Progenitor cell of endocrine pancreas (in vitro differentiated cells): ENCODE measurements around the gene HEY2. TPM values are rescaled to one million over a fixed set of nuclear protein-coding genes. Genes with fewer than 3 reads are reported as not detected.
"Not testable (repeated sequence)": the region's sequence is repeated elsewhere in the genome, so short reads cannot be mapped to it uniquely, and the experiment has no call there.

Source experiments
- DNase-seq: peaks from one replicate; pipeline ENCODE4 v3.0.0; 2021; ENCODE audit warnings: low spot score; ENCODE audit not compliant: unreplicated experiment
- H3K27ac Mint-ChIP-seq: 2 replicates; pipeline ENCODE4 v1.8.0; 2021; ENCODE audit warnings: mild to moderate bottlenecking, moderate library complexity, mixed read lengths
- H3K27me3 Mint-ChIP-seq: 2 replicates; pipeline ENCODE4 v1.8.0; 2021; ENCODE audit warnings: mixed read lengths
- H3K36me3 Mint-ChIP-seq: 2 replicates; pipeline ENCODE4 v1.8.0; 2022; ENCODE audit warnings: mixed read lengths; ENCODE audit not compliant: insufficient read depth
- H3K4me1 Mint-ChIP-seq: 2 replicates; pipeline ENCODE4 v1.8.0; 2021; ENCODE audit warnings: low read depth, mixed read lengths
- H3K4me3 Mint-ChIP-seq: 2 replicates; pipeline ENCODE4 v1.8.0; 2021; ENCODE audit warnings: low read depth, mild to moderate bottlenecking, moderate library complexity, mixed read lengths
- H3K9me3 Mint-ChIP-seq: 2 replicates; pipeline ENCODE4 v1.8.0; 2021; ENCODE audit warnings: low read depth, mixed read lengths
- long read RNA-seq: library from polyadenylated mRNA; unstranded; transcript quantifications from one replicate; pipeline ENCODE4 v2.0.0, GENCODE V29; 2020
- total RNA-seq: library from RNA; stranded (reverse); gene quantifications from 2 replicates; pipeline ENCODE4 v1.2.1, GENCODE V29; 2021
- TF ChIP-seq, protein P1 (sequence below): fragments of 200-600 bp; sonication (generic); IDR thresholded peaks from one replicate; pipeline ENCODE4 v1.5.0; 2021; ENCODE audit warnings: antibody characterized with exemption, mild to moderate bottlenecking; ENCODE audit not compliant: unreplicated experiment

HEY2 gene
- total RNA-seq = 1.4 and 2.3 TPM in 2 replicates
- long read RNA-seq = 0 reads

GRCh38 chr6:125749173-125749864, at the start of gene HEY2:
Gene HEY2 (plus strand): TSS chr6:125749632. CDS start chr6:125749777, 145 bp downstream.
- Mint-ChIP-seq H3K4me3 (peak within 1 kb of the TSS; percentile 91), H3K27ac (peak within 1 kb of the TSS; percentile 80), H3K9me3 (no peaks in the 10 kb centered on the region), H3K27me3 (peaks cover 70% of the 10 kb centered on the region), H3K36me3 (no peaks in the 10 kb centered on the region), H3K4me1 (peaks cover 27% of the 10 kb centered on the region)
- DNase-seq = peak; percentile 85
- TF ChIP-seq, protein P1, sequence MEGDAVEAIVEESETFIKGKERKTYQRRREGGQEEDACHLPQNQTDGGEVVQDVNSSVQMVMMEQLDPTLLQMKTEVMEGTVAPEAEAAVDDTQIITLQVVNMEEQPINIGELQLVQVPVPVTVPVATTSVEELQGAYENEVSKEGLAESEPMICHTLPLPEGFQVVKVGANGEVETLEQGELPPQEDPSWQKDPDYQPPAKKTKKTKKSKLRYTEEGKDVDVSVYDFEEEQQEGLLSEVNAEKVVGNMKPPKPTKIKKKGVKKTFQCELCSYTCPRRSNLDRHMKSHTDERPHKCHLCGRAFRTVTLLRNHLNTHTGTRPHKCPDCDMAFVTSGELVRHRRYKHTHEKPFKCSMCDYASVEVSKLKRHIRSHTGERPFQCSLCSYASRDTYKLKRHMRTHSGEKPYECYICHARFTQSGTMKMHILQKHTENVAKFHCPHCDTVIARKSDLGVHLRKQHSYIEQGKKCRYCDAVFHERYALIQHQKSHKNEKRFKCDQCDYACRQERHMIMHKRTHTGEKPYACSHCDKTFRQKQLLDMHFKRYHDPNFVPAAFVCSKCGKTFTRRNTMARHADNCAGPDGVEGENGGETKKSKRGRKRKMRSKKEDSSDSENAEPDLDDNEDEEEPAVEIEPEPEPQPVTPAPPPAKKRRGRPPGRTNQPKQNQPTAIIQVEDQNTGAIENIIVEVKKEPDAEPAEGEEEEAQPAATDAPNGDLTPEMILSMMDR = no peak

- peak overlapping the region; percentile 41 for H3K27ac Mint-ChIP-seq
- H3K4me3 Mint-ChIP-seq = no peak overlapping the region
These were observed 48.7 kb upstream of the HEY2 start for GRCh38 chr6:125700581-125701353.

GRCh38 chr6:125701354-125701668, 48.1 kb upstream of the HEY2 start:
- no peak overlapping the region for H3K4me3 Mint-ChIP-seq
- peaks cover 21% of the 10 kb centered on the region for H3K27me3 Mint-ChIP-seq
- H3K4me1 Mint-ChIP-seq = peaks cover 4% of the 10 kb centered on the region
- H3K27ac Mint-ChIP-seq = peak overlapping the region; percentile 41
- DNase-seq = no peak
- TF ChIP-seq, protein P1 = no peak
- H3K9me3 Mint-ChIP-seq = no peaks in the 10 kb centered on the region
- H3K36me3 Mint-ChIP-seq = no peaks in the 10 kb centered on the region

More at GRCh38 chr6:125700581-125701353, 48.7 kb upstream of the HEY2 start:
- Mint-ChIP-seq H3K9me3 (no peaks in the 10 kb centered on the region), H3K4me1 (peaks cover 4% of the 10 kb centered on the region), H3K27me3 (peaks cover 16% of the 10 kb centered on the region), H3K36me3 (no peaks in the 10 kb centered on the region)
- TF ChIP-seq, protein P1 = no peak
- no peak for DNase-seq

DNA sequence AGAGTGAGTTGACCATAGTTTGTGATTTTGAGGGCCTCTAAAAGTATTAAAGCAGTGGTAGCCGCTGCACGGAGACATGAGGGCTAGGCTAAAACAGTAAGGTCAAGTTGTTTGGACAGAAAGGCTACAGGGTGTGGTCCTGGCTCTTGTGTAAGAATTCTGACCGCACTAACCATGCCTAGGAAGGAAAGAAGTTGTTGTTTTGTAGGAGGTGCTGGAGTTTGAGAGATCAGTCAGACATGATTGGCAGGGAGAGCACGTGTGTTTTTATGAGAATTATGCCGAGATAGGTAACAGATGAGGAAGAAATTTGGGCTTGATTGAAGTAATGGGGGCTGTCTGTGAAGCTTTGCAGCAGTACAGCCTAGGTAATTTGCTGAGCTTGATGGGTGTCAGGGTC, 45.5 kb upstream of the HEY2 start:
- not testable (repeated sequence) for H3K27ac Mint-ChIP-seq, H3K9me3 Mint-ChIP-seq, H3K4me3 Mint-ChIP-seq, DNase-seq, H3K36me3 Mint-ChIP-seq, H3K4me1 Mint-ChIP-seq
- H3K27me3 Mint-ChIP-seq = peaks cover 40% of the 10 kb centered on the region

- no peak overlapping the region for H3K4me3 Mint-ChIP-seq
- TF ChIP-seq, protein P1 = no peak
- H3K36me3 Mint-ChIP-seq = no peaks in the 10 kb centered on the region
- H3K27ac Mint-ChIP-seq = no peak overlapping the region
- no peak for DNase-seq
- peaks cover 14% of the 10 kb centered on the region for H3K9me3 Mint-ChIP-seq
- no peaks in the 10 kb centered on the region for H3K4me1 Mint-ChIP-seq
- H3K27me3 Mint-ChIP-seq = peaks cover 40% of the 10 kb centered on the region
These were observed 41.7 kb upstream of the HEY2 start for GRCh38 chr6:125707615-125708243.
